GM12872 (cell line): ENCODE measurements around the gene NONO.

Experiments
- TF ChIP-seq, protein P1 (sequence below): IDR thresholded peaks from 3 replicates; pipeline ENCODE4 v1.5.1; 2011; ENCODE audit warnings: low read depth, mild to moderate bottlenecking, low read length, moderate library complexity; ENCODE audit not compliant: insufficient read depth

NONO gene

GRCh38 chrX:71301195-71301924, 17.9 kb downstream of the NONO start, which contains the start of gene ITGB1BP2:
Gene ITGB1BP2 (plus strand): TSS chrX:71301750. CDS start chrX:71301807, 57 bp downstream.
- TF ChIP-seq, protein P1, sequence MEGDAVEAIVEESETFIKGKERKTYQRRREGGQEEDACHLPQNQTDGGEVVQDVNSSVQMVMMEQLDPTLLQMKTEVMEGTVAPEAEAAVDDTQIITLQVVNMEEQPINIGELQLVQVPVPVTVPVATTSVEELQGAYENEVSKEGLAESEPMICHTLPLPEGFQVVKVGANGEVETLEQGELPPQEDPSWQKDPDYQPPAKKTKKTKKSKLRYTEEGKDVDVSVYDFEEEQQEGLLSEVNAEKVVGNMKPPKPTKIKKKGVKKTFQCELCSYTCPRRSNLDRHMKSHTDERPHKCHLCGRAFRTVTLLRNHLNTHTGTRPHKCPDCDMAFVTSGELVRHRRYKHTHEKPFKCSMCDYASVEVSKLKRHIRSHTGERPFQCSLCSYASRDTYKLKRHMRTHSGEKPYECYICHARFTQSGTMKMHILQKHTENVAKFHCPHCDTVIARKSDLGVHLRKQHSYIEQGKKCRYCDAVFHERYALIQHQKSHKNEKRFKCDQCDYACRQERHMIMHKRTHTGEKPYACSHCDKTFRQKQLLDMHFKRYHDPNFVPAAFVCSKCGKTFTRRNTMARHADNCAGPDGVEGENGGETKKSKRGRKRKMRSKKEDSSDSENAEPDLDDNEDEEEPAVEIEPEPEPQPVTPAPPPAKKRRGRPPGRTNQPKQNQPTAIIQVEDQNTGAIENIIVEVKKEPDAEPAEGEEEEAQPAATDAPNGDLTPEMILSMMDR = no peak

GRCh38 chrX:71302461-71303213, 19.2 kb downstream of the NONO start:
- TF ChIP-seq, protein P1 = no peak

DNA sequence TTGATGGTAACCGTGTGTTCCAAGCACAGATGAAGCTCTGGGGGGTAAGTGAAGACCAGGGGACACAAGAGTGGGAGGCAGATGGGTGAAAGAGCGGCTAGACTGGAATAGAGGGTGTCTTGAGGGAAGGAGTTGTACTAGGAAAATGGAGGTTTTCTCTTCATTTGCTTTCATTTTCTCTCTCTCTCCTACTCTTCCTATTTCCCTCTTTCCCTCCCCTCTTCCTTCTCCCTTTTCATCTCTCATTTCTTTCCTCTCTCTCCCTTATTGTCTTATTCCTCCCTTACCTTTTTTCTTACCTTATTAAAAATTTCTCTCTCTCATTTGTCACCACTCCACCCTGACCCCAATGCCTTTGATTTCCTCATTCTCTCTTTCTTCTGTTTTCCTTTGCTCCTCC, 21.1 kb downstream of the NONO start:
- TF ChIP-seq, protein P1 = no peak

- TF ChIP-seq, protein P1 = no peak
Observed at GRCh38 chrX:71315917-71316316, 32.5 kb downstream of the NONO start.

- TF ChIP-seq, protein P1 = no peak
Observed at GRCh38 chrX:71320126-71320525, 36.7 kb downstream of the NONO start.

- TF ChIP-seq, protein P1 = no peak
Observed at GRCh38 chrX:71321731-71322130, 38.3 kb downstream of the NONO start.

DNA sequence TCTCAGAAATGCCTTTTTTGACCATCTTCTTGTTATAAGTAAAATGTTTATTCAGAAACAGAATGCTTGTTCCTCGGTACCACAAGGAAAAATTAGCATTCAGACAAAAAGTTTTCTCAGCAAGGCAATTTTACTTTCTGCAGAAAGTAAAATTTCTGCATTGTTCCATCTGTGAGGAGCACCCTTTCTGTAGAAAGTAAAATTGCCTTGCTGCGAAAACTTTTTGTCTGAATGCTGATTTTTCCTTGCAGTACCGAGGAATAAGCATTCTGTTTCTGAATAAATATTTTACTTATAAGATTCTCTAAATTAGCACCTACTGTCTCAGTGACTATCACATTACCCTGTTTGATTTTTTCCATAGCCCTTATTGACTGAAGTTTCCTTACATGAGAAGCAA, 43.0 kb downstream of the NONO start:
- TF ChIP-seq, protein P1 = no peak
